Measurements from ENCODE around the gene KLHL18. TPM values are rescaled to one million over a fixed set of nuclear protein-coding genes. Genes with fewer than 3 reads are reported as not detected.

Gene KLHL18
- total and polyA plus RNA-seq, 4 donors: 3.5 to 12.6 (median 10.3) TPM

DNA sequence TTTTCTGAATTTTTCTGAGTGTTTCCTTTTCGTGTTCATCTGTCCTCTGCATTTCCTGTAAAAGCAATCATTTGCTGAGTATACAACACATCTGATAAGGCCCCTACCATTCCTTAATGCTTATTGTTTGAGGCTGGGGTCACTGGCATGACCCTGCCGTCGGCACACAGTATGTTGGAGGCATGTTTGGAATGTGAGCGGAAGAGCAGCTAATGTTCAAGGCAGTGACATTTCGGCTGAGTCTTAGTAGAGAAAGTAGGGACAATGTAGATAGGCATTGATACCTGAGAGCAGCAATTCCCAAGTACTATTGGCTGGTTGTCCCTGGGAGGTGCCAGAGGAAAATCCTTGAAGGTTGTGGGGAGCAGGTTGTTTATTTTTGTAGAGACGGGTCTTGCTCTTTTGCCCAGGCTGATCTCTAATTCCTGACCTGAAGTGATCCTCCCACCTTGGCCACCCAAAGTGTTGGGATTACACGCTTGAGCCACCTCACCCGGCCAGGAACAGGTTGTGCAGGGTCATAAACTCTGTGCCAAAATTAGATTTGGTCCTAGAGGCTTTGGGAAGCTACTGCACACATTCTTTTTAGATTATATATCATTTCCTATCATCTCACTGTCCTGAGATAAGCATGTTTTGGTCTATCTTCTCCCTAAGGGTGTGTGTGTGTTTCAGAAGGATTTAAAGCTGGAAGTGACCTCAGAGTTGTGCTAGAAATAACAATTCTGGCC, 111.6 kb downstream of the KLHL18 start:
- no peak for DNase-seq (ENCODE audit: low spot score)
- Histone ChIP-seq H3K36me3 (ENCODE audit: control insufficient read depth in 4 of 4, insufficient read depth in 3 of 4, low read depth in 1 of 4, low read length in 3 of 4) (peaks cover 0 to 9% (median 3%) of the 10 kb centered on the region in 4 donors), H3K27ac (ENCODE audit: low read depth in 1 of 2, low read length in 2 of 2) (peak overlapping the region; percentile 10 to 50), H3K4me1 (ENCODE audit: control insufficient read depth in 4 of 4, insufficient read depth in 4 of 4, low read length in 3 of 4) (peaks cover 0 to 22% (median 16%) of the 10 kb centered on the region in 4 donors), H3K4me3 (ENCODE audit: low read depth in 1 of 3, low read length in 3 of 3) (no peak overlapping the region), H3K9ac (ENCODE audit: low read depth in 1 of 2, low read length in 2 of 2) (no peak overlapping the region), H3K27me3 (ENCODE audit: control insufficient read depth in 4 of 4, insufficient read depth in 4 of 4, low read length in 3 of 4) (no peaks in the 10 kb centered on the region), H3K9me3 (ENCODE audit: control insufficient read depth in 4 of 4, low read length in 3 of 4) (no peaks in the 10 kb centered on the region)
- 45% methylated on average over 8 of the region's 8 CpGs for WGBS
- peak in 1 of 2 donors; percentile 13 for TF ChIP-seq RXRA (IDR thresholded peaks at IDR 0.05)
- TF ChIP-seq FOXA2 (IDR thresholded peaks at IDR 0.05): no peak
- TF ChIP-seq NR2F2 (IDR thresholded peaks at IDR 0.05): peak; percentile 47

DNA sequence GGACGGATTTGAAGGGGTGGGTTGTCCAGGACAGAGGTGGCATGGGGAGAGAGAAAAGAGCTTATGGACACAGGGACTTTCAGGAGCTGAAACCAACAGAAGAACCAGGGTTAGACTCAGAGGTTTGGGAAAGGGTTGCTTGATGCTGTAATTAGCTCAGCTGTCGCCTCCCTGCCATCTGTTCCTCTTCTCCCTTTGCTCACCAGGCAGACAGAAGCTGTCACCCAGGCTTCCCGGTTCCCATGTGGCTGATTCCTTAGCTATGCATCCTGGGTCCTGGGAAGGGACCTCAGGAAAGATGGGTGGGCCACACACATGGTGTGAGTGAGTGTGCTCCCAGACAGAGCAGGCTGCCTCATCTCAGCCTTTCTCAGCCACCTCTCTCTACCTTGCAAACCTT, 112.1 kb downstream of the KLHL18 start:
- no peak overlapping the region for H3K27ac ChIP-seq (ENCODE audit: low read depth in 1 of 2, low read length in 2 of 2)
- TF ChIP-seq FOXA1 (IDR thresholded peaks at IDR 0.05): no peak
- TF ChIP-seq, protein P1, sequence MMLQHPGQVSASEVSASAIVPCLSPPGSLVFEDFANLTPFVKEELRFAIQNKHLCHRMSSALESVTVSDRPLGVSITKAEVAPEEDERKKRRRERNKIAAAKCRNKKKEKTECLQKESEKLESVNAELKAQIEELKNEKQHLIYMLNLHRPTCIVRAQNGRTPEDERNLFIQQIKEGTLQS (IDR thresholded peaks at IDR 0.05): no peak
- TF ChIP-seq GABPA (IDR thresholded peaks at IDR 0.05 in 1 of 2, conservative IDR thresholded peaks at IDR 0.05 in 1 of 2): no peak
- TF ChIP-seq, protein P2, sequence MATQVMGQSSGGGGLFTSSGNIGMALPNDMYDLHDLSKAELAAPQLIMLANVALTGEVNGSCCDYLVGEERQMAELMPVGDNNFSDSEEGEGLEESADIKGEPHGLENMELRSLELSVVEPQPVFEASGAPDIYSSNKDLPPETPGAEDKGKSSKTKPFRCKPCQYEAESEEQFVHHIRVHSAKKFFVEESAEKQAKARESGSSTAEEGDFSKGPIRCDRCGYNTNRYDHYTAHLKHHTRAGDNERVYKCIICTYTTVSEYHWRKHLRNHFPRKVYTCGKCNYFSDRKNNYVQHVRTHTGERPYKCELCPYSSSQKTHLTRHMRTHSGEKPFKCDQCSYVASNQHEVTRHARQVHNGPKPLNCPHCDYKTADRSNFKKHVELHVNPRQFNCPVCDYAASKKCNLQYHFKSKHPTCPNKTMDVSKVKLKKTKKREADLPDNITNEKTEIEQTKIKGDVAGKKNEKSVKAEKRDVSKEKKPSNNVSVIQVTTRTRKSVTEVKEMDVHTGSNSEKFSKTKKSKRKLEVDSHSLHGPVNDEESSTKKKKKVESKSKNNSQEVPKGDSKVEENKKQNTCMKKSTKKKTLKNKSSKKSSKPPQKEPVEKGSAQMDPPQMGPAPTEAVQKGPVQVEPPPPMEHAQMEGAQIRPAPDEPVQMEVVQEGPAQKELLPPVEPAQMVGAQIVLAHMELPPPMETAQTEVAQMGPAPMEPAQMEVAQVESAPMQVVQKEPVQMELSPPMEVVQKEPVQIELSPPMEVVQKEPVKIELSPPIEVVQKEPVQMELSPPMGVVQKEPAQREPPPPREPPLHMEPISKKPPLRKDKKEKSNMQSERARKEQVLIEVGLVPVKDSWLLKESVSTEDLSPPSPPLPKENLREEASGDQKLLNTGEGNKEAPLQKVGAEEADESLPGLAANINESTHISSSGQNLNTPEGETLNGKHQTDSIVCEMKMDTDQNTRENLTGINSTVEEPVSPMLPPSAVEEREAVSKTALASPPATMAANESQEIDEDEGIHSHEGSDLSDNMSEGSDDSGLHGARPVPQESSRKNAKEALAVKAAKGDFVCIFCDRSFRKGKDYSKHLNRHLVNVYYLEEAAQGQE (IDR thresholded peaks at IDR 0.05): no peak
- no peak for TF ChIP-seq NR2F2 (IDR thresholded peaks at IDR 0.05)
- TF ChIP-seq FOXA2 (IDR thresholded peaks at IDR 0.05): no peak
- TF ChIP-seq SP1 (IDR thresholded peaks at IDR 0.05): no peak
- no peak for TF ChIP-seq RXRA (IDR thresholded peaks at IDR 0.05)
- no peak for TF ChIP-seq RAD21 (IDR thresholded peaks at IDR 0.05)
- TF ChIP-seq, protein P3, sequence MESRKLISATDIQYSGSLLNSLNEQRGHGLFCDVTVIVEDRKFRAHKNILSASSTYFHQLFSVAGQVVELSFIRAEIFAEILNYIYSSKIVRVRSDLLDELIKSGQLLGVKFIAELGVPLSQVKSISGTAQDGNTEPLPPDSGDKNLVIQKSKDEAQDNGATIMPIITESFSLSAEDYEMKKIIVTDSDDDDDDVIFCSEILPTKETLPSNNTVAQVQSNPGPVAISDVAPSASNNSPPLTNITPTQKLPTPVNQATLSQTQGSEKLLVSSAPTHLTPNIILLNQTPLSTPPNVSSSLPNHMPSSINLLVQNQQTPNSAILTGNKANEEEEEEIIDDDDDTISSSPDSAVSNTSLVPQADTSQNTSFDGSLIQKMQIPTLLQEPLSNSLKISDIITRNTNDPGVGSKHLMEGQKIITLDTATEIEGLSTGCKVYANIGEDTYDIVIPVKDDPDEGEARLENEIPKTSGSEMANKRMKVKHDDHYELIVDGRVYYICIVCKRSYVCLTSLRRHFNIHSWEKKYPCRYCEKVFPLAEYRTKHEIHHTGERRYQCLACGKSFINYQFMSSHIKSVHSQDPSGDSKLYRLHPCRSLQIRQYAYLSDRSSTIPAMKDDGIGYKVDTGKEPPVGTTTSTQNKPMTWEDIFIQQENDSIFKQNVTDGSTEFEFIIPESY (IDR thresholded peaks at IDR 0.05): no peak
- TF ChIP-seq EGR1 (IDR thresholded peaks at IDR 0.05; ENCODE audit: low read depth in 2 of 2): no peak
- TF ChIP-seq, protein P4, sequence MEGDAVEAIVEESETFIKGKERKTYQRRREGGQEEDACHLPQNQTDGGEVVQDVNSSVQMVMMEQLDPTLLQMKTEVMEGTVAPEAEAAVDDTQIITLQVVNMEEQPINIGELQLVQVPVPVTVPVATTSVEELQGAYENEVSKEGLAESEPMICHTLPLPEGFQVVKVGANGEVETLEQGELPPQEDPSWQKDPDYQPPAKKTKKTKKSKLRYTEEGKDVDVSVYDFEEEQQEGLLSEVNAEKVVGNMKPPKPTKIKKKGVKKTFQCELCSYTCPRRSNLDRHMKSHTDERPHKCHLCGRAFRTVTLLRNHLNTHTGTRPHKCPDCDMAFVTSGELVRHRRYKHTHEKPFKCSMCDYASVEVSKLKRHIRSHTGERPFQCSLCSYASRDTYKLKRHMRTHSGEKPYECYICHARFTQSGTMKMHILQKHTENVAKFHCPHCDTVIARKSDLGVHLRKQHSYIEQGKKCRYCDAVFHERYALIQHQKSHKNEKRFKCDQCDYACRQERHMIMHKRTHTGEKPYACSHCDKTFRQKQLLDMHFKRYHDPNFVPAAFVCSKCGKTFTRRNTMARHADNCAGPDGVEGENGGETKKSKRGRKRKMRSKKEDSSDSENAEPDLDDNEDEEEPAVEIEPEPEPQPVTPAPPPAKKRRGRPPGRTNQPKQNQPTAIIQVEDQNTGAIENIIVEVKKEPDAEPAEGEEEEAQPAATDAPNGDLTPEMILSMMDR (IDR thresholded peaks at IDR 0.05; ENCODE audit: low read depth, low read length, missing input control): no peak
- TF ChIP-seq, protein P5, sequence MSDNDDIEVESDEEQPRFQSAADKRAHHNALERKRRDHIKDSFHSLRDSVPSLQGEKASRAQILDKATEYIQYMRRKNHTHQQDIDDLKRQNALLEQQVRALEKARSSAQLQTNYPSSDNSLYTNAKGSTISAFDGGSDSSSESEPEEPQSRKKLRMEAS (IDR thresholded peaks at IDR 0.05): no peak
- TF ChIP-seq TAF1 (conservative IDR thresholded peaks at IDR 0.05): no peak
- TF ChIP-seq JUND (IDR thresholded peaks at IDR 0.05): no peak
- TF ChIP-seq YY1 (IDR thresholded peaks at IDR 0.05): no peak
- DNase-seq (ENCODE audit: low spot score): no peak
- H3K9ac ChIP-seq (ENCODE audit: low read depth in 1 of 2, low read length in 2 of 2): no peak overlapping the region
- WGBS: 83% methylated on average over 3 of the region's 3 CpGs
- no peaks in the 10 kb centered on the region for H3K27me3 ChIP-seq (ENCODE audit: control insufficient read depth in 4 of 4, insufficient read depth in 4 of 4, low read length in 3 of 4)
- no peak overlapping the region for H3K4me3 ChIP-seq (ENCODE audit: low read depth in 1 of 3, low read length in 3 of 3)
- peaks cover 0 to 9% (median 3%) of the 10 kb centered on the region in 4 donors for H3K36me3 ChIP-seq (ENCODE audit: control insufficient read depth in 4 of 4, insufficient read depth in 3 of 4, low read depth in 1 of 4, low read length in 3 of 4)
- peaks cover 0 to 24% (median 16%) of the 10 kb centered on the region in 4 donors for H3K4me1 ChIP-seq (ENCODE audit: control insufficient read depth in 4 of 4, insufficient read depth in 4 of 4, low read length in 3 of 4)
- H3K9me3 ChIP-seq (ENCODE audit: control insufficient read depth in 4 of 4, low read length in 3 of 4): no peaks in the 10 kb centered on the region

All from liver (tissue), 9 donors.